SH-SY5Y (cell line): ENCODE results near the gene BACE2.

ENCODE experiments used
- GATA2 ChIP-seq: IDR thresholded peaks from 2 replicates; pipeline ENCODE4 v1.6.1; 2011; ENCODE audit warnings: mild to moderate bottlenecking, low read depth, low read length
- GATA3 ChIP-seq: IDR thresholded peaks from 2 replicates; pipeline ENCODE4 v1.6.1; 2011; ENCODE audit warnings: low read depth, mild to moderate bottlenecking, low read length, moderate library complexity

DNA sequence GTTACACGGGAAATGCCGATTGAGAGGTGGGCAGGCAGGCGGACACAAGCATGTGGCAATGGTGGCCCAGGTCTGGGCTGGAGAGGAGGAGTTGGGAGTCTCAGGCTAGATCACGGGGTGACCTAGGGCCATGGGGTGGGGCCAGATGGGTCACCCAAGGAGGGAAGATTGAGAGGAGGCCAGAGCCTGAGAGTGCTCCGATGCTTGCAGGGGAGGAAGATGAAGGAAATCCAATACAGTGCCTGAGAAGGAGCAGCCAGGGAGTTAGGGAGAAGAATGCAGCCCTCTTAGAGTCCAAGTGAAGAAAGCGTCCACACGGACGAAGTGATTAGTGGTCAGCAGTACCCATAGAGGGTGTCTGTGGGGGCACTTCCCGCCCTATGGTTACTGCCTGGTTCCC is 87.2 kb downstream of the BACE2 start:
- TF ChIP-seq GATA3 = no peak
- no peak for TF ChIP-seq GATA2
